DOHH2 (cell line): ENCODE results near the gene GPC5.
"Not testable (repeated sequence)": the region's sequence is repeated elsewhere in the genome, so short reads cannot be mapped to it uniquely, and the experiment has no call there.

Experiments used
- CTCF ChIP-seq: fragments of 200-600 bp; sonication (generic); IDR thresholded peaks from one replicate; pipeline ENCODE4 v1.5.1; 2014; ENCODE audit warnings: antibody characterized with exemption, mild to moderate bottlenecking, low read depth, low read length; ENCODE audit not compliant: poor library complexity, severe bottlenecking
- EZH2phosphoT487 ChIP-seq: fragments of 200-600 bp; sonication (generic); IDR thresholded peaks from 2 replicates; pipeline ENCODE4 v1.6.1; 2017; ENCODE audit warnings: borderline replicate concordance, mild to moderate bottlenecking, antibody characterized with exemption, low read length, moderate library complexity, mixed read lengths

- TF ChIP-seq CTCF, EZH2phosphoT487: not testable (repeated sequence)
Measured at GRCh38 chr13:92898946-92899345, 1500.5 kb downstream of the GPC5 start.
